Progenitor cell of endocrine pancreas (in vitro differentiated cells): Measurements from ENCODE around the gene RASA4B. TPM values are rescaled to one million over a fixed set of nuclear protein-coding genes. Genes with fewer than 3 reads are reported as not detected.

Experiments used
- DNase-seq: peaks from one replicate; pipeline ENCODE4 v3.0.0; 2021; ENCODE audit warnings: low spot score; ENCODE audit not compliant: unreplicated experiment
- H3K27ac Mint-ChIP-seq: 2 replicates; pipeline ENCODE4 v1.8.0; 2021; ENCODE audit warnings: mild to moderate bottlenecking, moderate library complexity, mixed read lengths
- H3K27me3 Mint-ChIP-seq: 2 replicates; pipeline ENCODE4 v1.8.0; 2021; ENCODE audit warnings: mixed read lengths
- H3K36me3 Mint-ChIP-seq: 2 replicates; pipeline ENCODE4 v1.8.0; 2022; ENCODE audit warnings: mixed read lengths; ENCODE audit not compliant: insufficient read depth
- H3K4me1 Mint-ChIP-seq: 2 replicates; pipeline ENCODE4 v1.8.0; 2021; ENCODE audit warnings: low read depth, mixed read lengths
- H3K4me3 Mint-ChIP-seq: 2 replicates; pipeline ENCODE4 v1.8.0; 2021; ENCODE audit warnings: low read depth, mild to moderate bottlenecking, moderate library complexity, mixed read lengths
- H3K9me3 Mint-ChIP-seq: 2 replicates; pipeline ENCODE4 v1.8.0; 2021; ENCODE audit warnings: low read depth, mixed read lengths
- CTCF ChIP-seq: fragments of 200-600 bp; sonication (generic); IDR thresholded peaks from one replicate; pipeline ENCODE4 v1.5.0; 2021; ENCODE audit warnings: antibody characterized with exemption, mild to moderate bottlenecking; ENCODE audit not compliant: unreplicated experiment
- total RNA-seq: library from RNA; stranded (reverse); gene quantifications from 2 replicates; pipeline ENCODE4 v1.2.1, GENCODE V29; 2021

RASA4B gene
- total RNA-seq, 1 donor from 2014 or later, result 10.8 TPM

- Mint-ChIP-seq H3K4me3 (no peak overlapping the region), H3K27ac (no peak overlapping the region), H3K27me3 (no peaks in the 10 kb centered on the region), H3K4me1 (no peaks in the 10 kb centered on the region), H3K9me3 (no peaks in the 10 kb centered on the region), H3K36me3 (peaks cover under 1% of the 10 kb centered on the region)
- DNase-seq, result no peak
- no peak for TF ChIP-seq CTCF
Measured at GRCh38 chr7:102450242-102450641, 67.3 kb downstream of the RASA4B start.

- H3K9me3 Mint-ChIP-seq, result no peaks in the 10 kb centered on the region
- H3K27me3 Mint-ChIP-seq, result no peaks in the 10 kb centered on the region
- no peak overlapping the region for H3K27ac Mint-ChIP-seq
Measured at GRCh38 chr7:102449136-102449535, 68.4 kb downstream of the RASA4B start.

GRCh38 chr7:102447311-102447710 is 70.3 kb downstream of the RASA4B start:
- no peak for DNase-seq
- TF ChIP-seq CTCF, result no peak
- H3K36me3 Mint-ChIP-seq, result peaks cover 4% of the 10 kb centered on the region
- no peaks in the 10 kb centered on the region for H3K4me1 Mint-ChIP-seq
- no peaks in the 10 kb centered on the region for H3K27me3 Mint-ChIP-seq
- no peak overlapping the region for H3K4me3 Mint-ChIP-seq
- H3K9me3 Mint-ChIP-seq, result no peaks in the 10 kb centered on the region
- no peak overlapping the region for H3K27ac Mint-ChIP-seq

More at GRCh38 chr7:102449136-102449535, 68.4 kb downstream of the RASA4B start:
- no peak for DNase-seq
- Mint-ChIP-seq H3K4me3 (no peak overlapping the region), H3K36me3 (peaks cover 4% of the 10 kb centered on the region), H3K4me1 (no peaks in the 10 kb centered on the region)
- no peak for TF ChIP-seq CTCF

GRCh38 chr7:102446387-102447156 is 71.0 kb downstream of the RASA4B start:
- no peak for TF ChIP-seq CTCF
- DNase-seq, result no peak
- no peaks in the 10 kb centered on the region for H3K27me3 Mint-ChIP-seq
- peaks cover 4% of the 10 kb centered on the region for H3K36me3 Mint-ChIP-seq
- H3K9me3 Mint-ChIP-seq, result no peaks in the 10 kb centered on the region
- H3K4me1 Mint-ChIP-seq, result no peaks in the 10 kb centered on the region
- no peak overlapping the region for H3K4me3 Mint-ChIP-seq
- no peak overlapping the region for H3K27ac Mint-ChIP-seq

- Mint-ChIP-seq H3K27ac (no peak overlapping the region), H3K4me3 (no peak overlapping the region), H3K9me3 (no peaks in the 10 kb centered on the region), H3K36me3 (peaks cover 4% of the 10 kb centered on the region), H3K27me3 (no peaks in the 10 kb centered on the region), H3K4me1 (no peaks in the 10 kb centered on the region)
- no peak for TF ChIP-seq CTCF
- no peak for DNase-seq
Measured at GRCh38 chr7:102445674-102446071, 71.9 kb downstream of the RASA4B start.
